ENCODE data around the gene L3MBTL1.

DNA sequence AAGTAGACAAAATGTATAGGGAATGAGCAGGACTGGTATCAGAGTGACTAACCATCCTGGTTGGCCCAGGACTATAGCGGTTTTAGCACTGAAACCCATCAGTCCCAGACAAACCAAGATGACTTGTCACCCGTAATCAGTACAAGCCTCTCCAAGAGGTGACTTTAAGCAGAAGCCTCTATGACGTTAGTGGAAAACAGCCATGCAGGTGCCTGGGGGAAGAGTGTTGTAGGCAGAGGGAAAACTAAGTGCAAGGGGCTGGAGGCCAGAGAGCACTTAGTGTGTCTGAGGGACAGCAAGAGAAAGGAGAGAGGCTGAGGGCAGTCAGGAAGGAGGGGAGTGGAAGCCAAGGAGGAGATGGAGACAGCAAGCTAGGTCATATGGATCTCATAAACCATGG lies 53.5 kb downstream of the L3MBTL1 start:
- TF ChIP-seq CTCF (conservative IDR thresholded peaks at IDR 0.05 in 1 of 2, IDR thresholded peaks at IDR 0.05 in 1 of 2; ENCODE audit: extremely low read depth in 1 of 2, insufficient read depth in 1 of 2, low read depth in 1 of 2, low read length in 2 of 2) (no peak), EZH2 (IDR thresholded peaks at IDR 0.05; ENCODE audit: borderline replicate concordance, low read length) (no peak)

All from mammary epithelial cell (primary cell).